CD4-positive, alpha-beta T cell (primary cell): ENCODE results near the gene MFAP2. TPM values are rescaled to one million over a fixed set of nuclear protein-coding genes. Genes with fewer than 3 reads are reported as not detected.

Experiments used
- ATAC-seq: fragments of 200-7000 bp; cut with Tn5 transposase; one replicate; pipeline ENCODE4 v1.10.0; 2022; ENCODE audit warnings: mild to moderate bottlenecking; ENCODE audit not compliant: poor library complexity
- CTCF ChIA-PET: fragments of 350-600 bp; sonication (Branson Sonifier 250); formaldehyde crosslinking; loops from one replicate; lab custom pipeline; 2021; ENCODE audit warnings: antibody characterized with exemption, inconsistent platforms; lab: Charles Lee
- POLR2A ChIA-PET: fragments of 350-600 bp; sonication (Branson Sonifier 250); formaldehyde crosslinking; loops from one replicate; lab custom pipeline; 2021; ENCODE audit warnings: antibody characterized with exemption, inconsistent platforms; lab: Charles Lee
- DNase-seq, 14 experiments: peaks; one replicate each; pipeline ENCODE4 v3.0.0-alpha.2; 2013 to 2020; ENCODE audit warnings: mixed read lengths in 2 of 14
- H3K27ac ChIP-seq, 2 donors: one replicate each; pipeline versions ENCODE4 v1.5.1 to v1.7.0; 2013; ENCODE audit warnings: low read length in 2 of 2, low read depth in 1 of 2, mild to moderate bottlenecking in 1 of 2
- H3K27me3 ChIP-seq, 2 experiments: 1 replicate in 1 of 2; 2 replicates in 1 of 2; pipeline versions ENCODE4 v1.6.1 to v1.7.0; 2013; ENCODE audit warnings: low read length in 2 of 2, control low read depth in 1 of 2, mild to moderate bottlenecking in 1 of 2, moderate library complexity in 1 of 2; ENCODE audit not compliant: insufficient read depth in 2 of 2, control insufficient read depth in 1 of 2
- H3K36me3 ChIP-seq: one replicate; pipeline ENCODE4 v1.6.1; 2013; ENCODE audit warnings: low read length, control low read depth; ENCODE audit not compliant: insufficient read depth
- H3K4me1 ChIP-seq: one replicate; pipeline ENCODE4 v1.6.1; 2013; ENCODE audit warnings: low read length, control low read depth; ENCODE audit not compliant: insufficient read depth
- H3K4me3 ChIP-seq: one replicate; pipeline ENCODE4 v1.5.1; 2013; ENCODE audit warnings: mild to moderate bottlenecking, low read length, moderate library complexity
- H3K9me3 ChIP-seq, 2 experiments: 1 replicate in 1 of 2; 2 replicates in 1 of 2; pipeline versions ENCODE4 v1.6.1 to v1.7.0; 2013; ENCODE audit warnings: low read length in 2 of 2, mild to moderate bottlenecking in 2 of 2, control low read depth in 1 of 2, moderate library complexity in 1 of 2; ENCODE audit not compliant: control insufficient read depth in 1 of 2, insufficient read depth in 1 of 2
- H3K27ac Mint-ChIP-seq: one replicate; pipeline ENCODE4 v1.8.0; 2020; ENCODE audit warnings: mixed read lengths
- H3K27me3 Mint-ChIP-seq: one replicate; pipeline ENCODE4 v1.8.0; 2021; ENCODE audit warnings: mixed read lengths
- H3K36me3 Mint-ChIP-seq: one replicate; pipeline ENCODE4 v1.8.0; 2021; ENCODE audit warnings: low read depth, mixed read lengths
- H3K4me1 Mint-ChIP-seq: one replicate; pipeline ENCODE4 v1.8.0; 2021; ENCODE audit warnings: low read depth, mixed read lengths
- H3K4me3 Mint-ChIP-seq: one replicate; pipeline ENCODE4 v1.8.0; 2020; ENCODE audit warnings: mild to moderate bottlenecking, mixed read lengths
- H3K9me3 Mint-ChIP-seq: one replicate; pipeline ENCODE4 v1.8.0; 2020; ENCODE audit warnings: mixed read lengths
- CTCF ChIP-seq: fragments of 200-600 bp; IDR thresholded peaks from one replicate; pipeline ENCODE4 v1.8.0; 2022; ENCODE audit warnings: antibody characterized with exemption, mild to moderate bottlenecking
- intact Hi-C, 2 experiments: fragments of 100-400 bp; cut with DNase I in 1 of 2; cut with micrococcal nuclease in 1 of 2; formaldehyde crosslinking; loops; one replicate each; pipeline versions ENCODE4 v1.15.1 to v1.9.0; 2023 to 2025; cut with DNase I, micrococcal nuclease
- total RNA-seq, 174 experiments: library from RNA in 2 of 174; stranded (reverse) in 2 of 174; gene quantifications; one replicate each; pipeline ENCODE4 v1.2.3 and lab custom pipeline; 2021 to 2026

MFAP2 gene
- total RNA-seq, 2 experiments from 2014 or later: not detected

- peaks cover 31% of the 10 kb centered on the region for H3K4me1 ChIP-seq
- POLR2A ChIA-PET: no interaction called here
- CTCF ChIA-PET: no interaction called here
- no peak overlapping the region for H3K27ac ChIP-seq
- H3K36me3 ChIP-seq: peaks cover 17% of the 10 kb centered on the region
- H3K27ac Mint-ChIP-seq: no peak overlapping the region
- intact Hi-C loops: loop anchor here in 1 of 2 experiments (10.0 kb wide), 1 partner anchor 311 kb away; the partner anchor contains the start of gene NBPF1
- peak in 1 of 14 experiments; percentile 13 for DNase-seq
- H3K27me3 ChIP-seq: no peaks in the 10 kb centered on the region
- H3K36me3 Mint-ChIP-seq: peaks cover 10% of the 10 kb centered on the region
- no peak overlapping the region for H3K4me3 Mint-ChIP-seq
- no peak for ATAC-seq
- no peak overlapping the region for H3K4me3 ChIP-seq
- H3K9me3 ChIP-seq: no peaks in the 10 kb centered on the region
- H3K27me3 Mint-ChIP-seq: no peaks in the 10 kb centered on the region
- H3K4me1 Mint-ChIP-seq: peaks cover 29% of the 10 kb centered on the region
- no peaks in the 10 kb centered on the region for H3K9me3 Mint-ChIP-seq
- no peak for TF ChIP-seq CTCF
These were observed 54.6 kb downstream of the MFAP2 start for GRCh38 chr1:16925635-16926490.

GRCh38 chr1:16924919-16925477 lies 55.4 kb downstream of the MFAP2 start:
- Mint-ChIP-seq H3K4me3 (no peak overlapping the region), H3K9me3 (no peaks in the 10 kb centered on the region), H3K4me1 (peaks cover 30% of the 10 kb centered on the region), H3K27me3 (no peaks in the 10 kb centered on the region), H3K36me3 (peaks cover 4% of the 10 kb centered on the region), H3K27ac (no peak overlapping the region)
- no peaks in the 10 kb centered on the region for H3K9me3 ChIP-seq
- ChIA-PET POLR2A (no interaction called here), CTCF (no interaction called here)
- peaks cover 9% of the 10 kb centered on the region for H3K36me3 ChIP-seq
- no peak for ATAC-seq
- peaks cover 32% of the 10 kb centered on the region for H3K4me1 ChIP-seq
- no peak for TF ChIP-seq CTCF
- no peak overlapping the region for H3K27ac ChIP-seq
- H3K4me3 ChIP-seq: no peak overlapping the region
- intact Hi-C loops: loop anchor here in 1 of 2 experiments (5.0 to 10.0 kb wide), 2 partner anchors 32 to 310 kb away; partner anchors contain the start of gene NBPF1
- peak in 1 of 14 experiments; percentile 23 for DNase-seq
- no peaks in the 10 kb centered on the region for H3K27me3 ChIP-seq

Other genes starting within 250 kb of the MFAP2 start
- 1,000 to 10,000 TPM; 4,982 to 5,937 TPM for gene RNU1-4, start 240.1 kb downstream of the MFAP2 start, total RNA-seq
- gene RNU1-2, start 84.6 kb downstream of the MFAP2 start, total RNA-seq: 1,000 to 10,000 TPM; 4,982 to 5,937 TPM
- 10 to 100 TPM; 47.4 to 49.7 TPM for gene CROCC, start 58.7 kb downstream of the MFAP2 start, total RNA-seq
- gene ATP13A2, start 31.3 kb upstream of the MFAP2 start, total RNA-seq: 10 to 100 TPM; 27.0 to 30.6 TPM
- 10 to 100 TPM; 53.9 to 56.2 TPM for gene SDHB, start 73.4 kb upstream of the MFAP2 start, total RNA-seq
- gene PADI2, start 138.8 kb upstream of the MFAP2 start, total RNA-seq: under 1 TPM; 0.25 to 0.30 TPM
- not detected for gene PADI1, start 224.5 kb upstream of the MFAP2 start, total RNA-seq